Subcutaneous adipose tissue (tissue), 4 donors: Measurements from ENCODE around the gene FGA. TPM values are rescaled to one million over a fixed set of nuclear protein-coding genes. Genes with fewer than 3 reads are reported as not detected.

Experiments used
- CTCF ChIP-seq: fragments of 450-650 bp; IDR thresholded peaks from one replicate; pipeline ENCODE4 v1.5.1; 2016; ENCODE audit warnings: low read depth, mild to moderate bottlenecking, control low read depth, antibody characterized with exemption, moderate library complexity
- total RNA-seq, 4 donors: library from RNA; depleted of rRNA; stranded (reverse); fragments of >200 nt; gene quantifications; one replicate each; pipeline ENCODE4 v1.1.0, GENCODE V29; 2016

Gene FGA
- total RNA-seq, 4 donors from 2014 or later, result not detected

- TF ChIP-seq CTCF, result no peak
Measured at GRCh38 chr4:154573190-154573870, 17.2 kb downstream of the FGA start.

DNA sequence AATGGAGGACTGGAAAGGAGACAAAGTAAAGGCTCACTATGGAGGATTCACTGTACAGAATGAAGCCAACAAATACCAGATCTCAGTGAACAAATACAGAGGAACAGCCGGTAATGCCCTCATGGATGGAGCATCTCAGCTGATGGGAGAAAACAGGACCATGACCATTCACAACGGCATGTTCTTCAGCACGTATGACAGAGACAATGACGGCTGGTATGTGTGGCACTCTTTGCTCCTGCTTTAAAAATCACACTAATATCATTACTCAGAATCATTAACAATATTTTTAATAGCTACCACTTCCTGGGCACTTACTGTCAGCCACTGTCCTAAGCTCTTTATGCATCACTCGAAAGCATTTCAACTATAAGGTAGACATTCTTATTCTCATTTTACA is 21.0 kb downstream of the FGA start:
- no peak for TF ChIP-seq CTCF

DNA sequence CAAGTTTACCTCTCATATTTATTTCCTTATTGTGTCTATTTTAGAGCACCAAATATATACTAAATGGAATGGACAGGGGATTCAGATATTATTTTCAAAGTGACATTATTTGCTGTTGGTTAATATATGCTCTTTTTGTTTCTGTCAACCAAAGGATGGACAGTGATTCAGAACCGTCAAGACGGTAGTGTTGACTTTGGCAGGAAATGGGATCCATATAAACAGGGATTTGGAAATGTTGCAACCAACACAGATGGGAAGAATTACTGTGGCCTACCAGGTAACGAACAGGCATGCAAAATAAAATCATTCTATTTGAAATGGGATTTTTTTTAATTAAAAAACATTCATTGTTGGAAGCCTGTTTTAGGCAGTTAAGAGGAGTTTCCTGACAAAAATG is 21.5 kb downstream of the FGA start:
- no peak for TF ChIP-seq CTCF

DNA sequence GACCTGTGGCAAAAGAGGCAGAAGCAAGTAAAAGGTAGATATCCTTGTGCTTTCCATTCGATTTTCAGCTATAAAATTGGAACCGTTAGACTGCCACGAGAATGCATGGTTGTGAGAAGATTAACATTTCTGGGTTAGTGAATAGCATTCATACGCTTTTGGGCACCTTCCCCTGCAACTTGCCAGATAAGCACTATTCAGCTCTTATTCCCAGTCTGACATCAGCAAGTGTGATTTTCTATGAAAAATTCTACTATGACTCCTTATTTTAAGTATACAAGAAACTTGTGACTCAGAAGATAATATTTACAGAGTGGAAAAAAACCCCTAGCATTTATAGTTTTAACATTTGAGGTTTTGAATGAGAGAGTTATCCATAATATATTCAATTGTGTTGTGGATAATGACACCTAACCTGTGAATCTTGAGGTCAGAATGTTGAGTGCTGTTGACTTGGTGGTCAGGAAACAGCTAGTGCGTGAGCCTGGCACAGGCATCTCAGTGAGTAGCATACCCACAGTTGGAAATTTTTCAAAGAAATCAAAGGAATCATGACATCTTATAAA is 23.8 kb downstream of the FGA start:
- no peak for TF ChIP-seq CTCF

DNA sequence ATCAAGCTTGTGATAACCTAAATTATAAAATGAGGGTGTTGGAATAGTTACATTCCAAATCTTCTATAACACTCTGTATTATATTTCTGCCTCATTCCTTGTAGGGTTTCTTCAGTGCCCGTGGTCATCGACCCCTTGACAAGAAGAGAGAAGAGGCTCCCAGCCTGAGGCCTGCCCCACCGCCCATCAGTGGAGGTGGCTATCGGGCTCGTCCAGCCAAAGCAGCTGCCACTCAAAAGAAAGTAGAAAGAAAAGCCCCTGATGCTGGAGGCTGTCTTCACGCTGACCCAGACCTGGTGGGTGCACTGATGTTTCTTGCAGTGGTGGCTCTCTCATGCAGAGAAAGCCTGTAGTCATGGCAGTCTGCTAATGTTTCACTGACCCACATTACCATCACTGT is 24.8 kb downstream of the FGA start:
- TF ChIP-seq CTCF, result no peak

DNA sequence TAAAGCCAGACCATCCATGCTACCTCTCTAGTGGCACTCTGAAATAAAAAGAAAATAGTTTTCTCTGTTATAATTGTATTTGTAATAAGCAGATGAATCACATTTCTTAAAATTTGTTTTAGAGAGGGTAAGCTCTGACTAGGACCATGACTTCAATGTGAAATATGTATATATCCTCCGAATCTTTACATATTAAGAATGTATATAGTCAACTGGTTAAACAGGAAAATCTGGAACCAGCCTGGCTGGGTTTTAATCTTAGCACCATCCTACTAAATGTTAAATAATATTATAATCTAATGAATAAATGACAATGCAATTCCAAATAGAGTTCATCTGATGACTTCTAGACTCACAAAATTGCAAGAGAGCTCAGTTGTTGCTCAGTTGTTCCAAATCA is 26.2 kb downstream of the FGA start:
- no peak for TF ChIP-seq CTCF

- no peak for TF ChIP-seq CTCF
Measured at GRCh38 chr4:154562697-154563254, 27.8 kb downstream of the FGA start, which contains the start of gene FGB. Gene FGB (plus strand): TSS chr4:154563011. CDS start chr4:154563019, 8 bp downstream.
